Measurements from ENCODE around the gene ZNF618.

- TF ChIP-seq CTCF (conservative IDR thresholded peaks at IDR 0.05 in 1 of 2, IDR thresholded peaks at IDR 0.05 in 1 of 2; ENCODE audit: extremely low read depth in 1 of 2, insufficient read depth in 1 of 2, low read depth in 1 of 2, low read length in 2 of 2): no peak
- TF ChIP-seq EZH2 (IDR thresholded peaks at IDR 0.05; ENCODE audit: borderline replicate concordance, low read length): no peak
Observed at GRCh38 chr9:114038724-114039313, 162.7 kb downstream of the ZNF618 start.

Data from mammary epithelial cell (primary cell).